HepG2 (cell line): ENCODE results near the gene KIF5B. TPM values are rescaled to one million over a fixed set of nuclear protein-coding genes. Genes with fewer than 3 reads are reported as not detected.

Experiments used
- ATAC-seq: fragments of 200-7000 bp; cut with Tn5 transposase; 3 replicates; pipeline ENCODE4 v1.9.1; 2020; ENCODE audit warnings: mild to moderate bottlenecking, moderate library complexity
- BruUV-seq: library from RNA; stranded (reverse); fragments of 400-500 nt; replicated peaks from 2 replicates; lab custom pipeline; 2021; lab: Mats Ljungman, UMichigan
- CTCF ChIA-PET: fragments of 300-600 bp; formaldehyde crosslinking; extraction: SDS; loops from one replicate; lab custom pipeline; 2021; ENCODE audit warnings: low total read pairs, inconsistent platforms, low intra/inter-chr PET ratio; lab: Yijun Ruan, JAX
- POLR2A ChIA-PET: fragments of 350-600 bp; sonication (Branson Sonifier 250); formaldehyde crosslinking; loops from one replicate; lab custom pipeline; 2020; ENCODE audit warnings: antibody characterized with exemption, inconsistent platforms; lab: Yijun Ruan, JAX
- DNase-seq: peaks from one replicate; pipeline ENCODE4 v3.0.0-alpha.2; 2015; ENCODE audit warnings: low spot score
- FAIRE-seq: peaks from 3 replicates; lab custom pipeline; 2011; peaks lifted over from hg19 to GRCh38; lab: Jason Lieb, UNC
- H2AFZ ChIP-seq: one replicate; pipeline ENCODE4 v1.6.1; 2011; ENCODE audit warnings: low read length, inconsistent platforms
- H3K27ac ChIP-seq: fragments of 300-600 bp; 3 replicates; pipeline ENCODE4 v1.8.0; 2011; ENCODE audit warnings: mixed run types, mild to moderate bottlenecking, mixed read lengths, low read length, inconsistent platforms; ENCODE audit not compliant: insufficient read depth; ENCODE audit errors: extremely low read length
- H3K27me3 ChIP-seq, 2 experiments: fragments of 200-600 bp in 1 of 2; 2 replicates in 1 of 2; 3 replicates in 1 of 2; pipeline versions ENCODE4 v1.6.0 to v1.8.0; 2011; ENCODE audit warnings: low read length in 2 of 2, mild to moderate bottlenecking in 2 of 2, moderate library complexity in 2 of 2, inconsistent platforms in 1 of 2; ENCODE audit not compliant: insufficient read depth in 2 of 2, control insufficient read depth in 1 of 2
- H3K36me3 ChIP-seq, 2 experiments: fragments of 200-600 bp in 1 of 2; replicated peaks in 1 of 2; 2 replicates in 1 of 2; 3 replicates in 1 of 2; pipeline versions ENCODE4 v1.5.1 to v1.8.0; 2011; ENCODE audit warnings: low read length in 2 of 2, inconsistent platforms in 1 of 2; ENCODE audit not compliant: insufficient read depth in 2 of 2, control insufficient read depth in 1 of 2
- H3K4me1 ChIP-seq: 2 replicates; pipeline ENCODE4 v1.5.1; 2012; ENCODE audit warnings: low read length, inconsistent platforms; ENCODE audit not compliant: insufficient read depth
- H3K4me2 ChIP-seq: 2 replicates; pipeline ENCODE4 v1.6.0; 2011; ENCODE audit warnings: low read depth, low read length, inconsistent platforms
- H3K4me3 ChIP-seq, 3 experiments: fragments of 200-600 bp in 1 of 3; sonication (generic), shearing (Covaris generic) in 1 of 3; replicated peaks in 1 of 3; 2 replicates each; pipeline ENCODE4 v1.5.1; 2011 to 2016; ENCODE audit warnings: low read length in 3 of 3, inconsistent platforms in 2 of 3, low read depth in 2 of 3, mild to moderate bottlenecking in 2 of 3, control low read depth in 1 of 3, mixed read lengths in 1 of 3; ENCODE audit not compliant: insufficient read depth in 1 of 3
- H3K79me2 ChIP-seq: one replicate; pipeline ENCODE4 v1.6.1; 2011; ENCODE audit warnings: low read length, inconsistent platforms; ENCODE audit not compliant: insufficient read depth
- H3K9ac ChIP-seq: 2 replicates; pipeline ENCODE4 v1.6.0; 2011; ENCODE audit warnings: mild to moderate bottlenecking, low read depth, low read length, inconsistent platforms; ENCODE audit not compliant: insufficient read depth
- H3K9me3 ChIP-seq: 2 replicates; pipeline ENCODE4 v1.5.1; 2012; ENCODE audit warnings: mild to moderate bottlenecking, low read length
- H4K20me1 ChIP-seq: 2 replicates; pipeline ENCODE4 v1.6.0; 2011; ENCODE audit warnings: inconsistent platforms, mild to moderate bottlenecking, low read length, moderate library complexity; ENCODE audit not compliant: insufficient read depth
- BRCA1 ChIP-seq: sonication (generic); formaldehyde crosslinking; IDR thresholded peaks from 2 replicates; pipeline ENCODE4 v1.4.0; 2020; ENCODE audit warnings: missing genetic modification reagents
- CEBPG ChIP-seq: IDR thresholded peaks from 2 replicates; pipeline ENCODE4 v1.6.1; 2016
- FOXK2 ChIP-seq: fragments of 450-650 bp; IDR thresholded peaks from 2 replicates; pipeline ENCODE4 v1.6.1; 2016
- RAD51 ChIP-seq: fragments of 450-650 bp; IDR thresholded peaks from 2 replicates; pipeline ENCODE4 v1.6.1; 2016; ENCODE audit warnings: borderline replicate concordance
- SP5 ChIP-seq: IDR thresholded peaks from 2 replicates; pipeline ENCODE4 v1.6.1; 2016; ENCODE audit warnings: low read depth, borderline replicate concordance
- TBP ChIP-seq: sonication (generic); formaldehyde crosslinking; IDR thresholded peaks from 2 replicates; pipeline ENCODE4 v1.5.0; 2020; ENCODE audit warnings: missing genetic modification reagents
- TMF1 ChIP-seq: sonication (generic); formaldehyde crosslinking; IDR thresholded peaks from 2 replicates; pipeline ENCODE4 v1.8.1; 2022; ENCODE audit warnings: low read depth, missing genetic modification reagents
- XBP1 ChIP-seq: sonication (generic); formaldehyde crosslinking; IDR thresholded peaks from 2 replicates; pipeline ENCODE4 v1.5.0; 2020; ENCODE audit warnings: missing genetic modification reagents
- ZNF446 ChIP-seq: sonication (generic); formaldehyde crosslinking; IDR thresholded peaks from 2 replicates; pipeline ENCODE4 v1.5.0; 2020; ENCODE audit warnings: mild to moderate bottlenecking, missing genetic modification reagents
- WGBS: methylation state at CpG from one replicate; pipeline ENCODE4 v1.1.6; 2017; ENCODE audit warnings: low lambda C conversion rate; 5-methylcytosine and 5-hydroxymethylcytosine counted together
- in situ Hi-C: cut with HindIII; loops from 2 replicates; pipeline ENCODE4 v1.10.0; 2017; ENCODE audit warnings: low pct_unique_long_range_greater_than_20kb; ENCODE audit not compliant: extremely low pct_ligation_motif_present
- intact Hi-C: fragments of 100-400 bp; cut with micrococcal nuclease; formaldehyde crosslinking; loops from one replicate; pipeline ENCODE4 v1.10.0; 2022; ENCODE audit not compliant: unreplicated experiment
- polyA plus RNA-seq, 8 experiments: library from polyadenylated mRNA; depleted of rRNA in 3 of 8; stranded (reverse) in 7 of 8; unstranded in 1 of 8; fragments of >200 nt; fragmentation: Illumina TruSeq in 4 of 8; extraction: Trizol in 4 of 8; gene quantifications; 2 replicates each; pipeline versions ENCODE4 v1.2.1 to v1.2.3, GENCODE V29; 2011 to 2016; ENCODE audit warnings: low read depth in 4 of 8, missing spikeins in 1 of 8, mixed read lengths in 1 of 8; ENCODE audit not compliant: insufficient read depth in 1 of 8
- total RNA-seq, 5 experiments: library from RNA; depleted of rRNA; stranded (reverse); fragments of >200 nt; fragmentation: Illumina TruSeq; extraction: Trizol; gene quantifications; 2 replicates each; pipeline ENCODE4 v1.2.3, GENCODE V29; 2016; ENCODE audit warnings: low read depth in 1 of 5
- TF ChIP-seq, protein P1 (sequence below): sonication (generic); formaldehyde crosslinking; IDR thresholded peaks from 2 replicates; pipeline ENCODE4 v1.4.0; 2020; ENCODE audit warnings: missing genetic modification reagents, mild to moderate bottlenecking, borderline replicate concordance
- TF ChIP-seq, protein P2 (sequence below): sonication (generic); formaldehyde crosslinking; IDR thresholded peaks from 2 replicates; pipeline ENCODE4 v1.4.0; 2020; ENCODE audit warnings: missing genetic modification reagents
- TF ChIP-seq, protein P3 (sequence below): sonication (generic); formaldehyde crosslinking; IDR thresholded peaks from 2 replicates; pipeline ENCODE4 v1.4.0; 2020; ENCODE audit warnings: low read depth, mild to moderate bottlenecking, missing genetic modification reagents
- TF ChIP-seq, protein P4 (sequence below): sonication (generic); formaldehyde crosslinking; conservative IDR thresholded peaks from 2 replicates; pipeline ENCODE4 v1.8.1; 2023; ENCODE audit warnings: missing genetic modification reagents
- TF ChIP-seq, protein P5 (sequence below): sonication (generic); formaldehyde crosslinking; IDR thresholded peaks from 2 replicates; pipeline ENCODE4 v1.4.0; 2020; ENCODE audit warnings: mild to moderate bottlenecking, low read depth, missing genetic modification reagents
- TF ChIP-seq, protein P6 (sequence below): sonication (generic); formaldehyde crosslinking; IDR thresholded peaks from 2 replicates; pipeline ENCODE4 v1.8.0; 2022; ENCODE audit warnings: low read depth, missing genetic modification reagents

KIF5B gene
- total and polyA plus RNA-seq, 2 of the 13 experiments (the other 11 are each of a cell fraction or from before 2014, with no cell fraction given): 34.3 to 133 TPM

DNA sequence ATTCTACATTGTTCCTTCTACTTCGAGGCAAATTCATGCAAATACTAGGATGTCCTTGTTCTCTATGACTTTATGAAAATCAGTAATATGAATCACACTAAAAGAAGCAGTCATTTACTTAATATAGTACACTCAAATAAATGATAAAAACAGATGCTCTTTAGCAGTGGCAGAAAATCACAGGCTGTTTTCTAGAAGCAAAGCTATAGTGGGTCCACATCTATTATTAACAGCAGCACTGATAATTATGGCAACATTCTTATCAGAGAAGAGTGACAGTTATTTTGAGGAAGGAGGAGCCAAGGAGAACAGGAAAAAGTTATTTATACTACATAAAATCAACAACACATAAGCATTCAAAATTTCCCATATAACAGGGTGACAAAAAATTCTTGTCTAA lies 16.5 kb downstream of the KIF5B start:
- Histone ChIP-seq H3K4me2 (no peak overlapping the region), H3K27me3 (no peaks in the 10 kb centered on the region), H3K36me3 (peaks cover 12 to 75% of the 10 kb centered on the region in 2 experiments), H3K9ac (no peak overlapping the region), H3K27ac (no peak overlapping the region), H3K9me3 (no peaks in the 10 kb centered on the region), H2AFZ (no peak overlapping the region), H3K4me1 (peaks cover 32% of the 10 kb centered on the region), H4K20me1 (peaks cover 42% of the 10 kb centered on the region), H3K79me2 (peaks cover 74% of the 10 kb centered on the region), H3K4me3 (no peak overlapping the region)
- BruUV-seq: no TSS peak
- no peak for ATAC-seq
- no peak for FAIRE-seq
- no peak for DNase-seq
- 93% methylated on average over 1 of the region's 1 CpG for WGBS
- intact Hi-C loops (loop anchor here (2.0 kb wide), 1 partner anchor 15 kb away; no protein-coding TSS in a partner anchor), in situ Hi-C loops (no loop called here)
- POLR2A ChIA-PET: no interaction called here
- CTCF ChIA-PET: no interaction called here
- no peak for TF ChIP-seq TMF1 (CRISPR knock-in tag)
- no peak for TF ChIP-seq TBP (CRISPR knock-in tag)
- TF ChIP-seq CEBPG: no peak
- TF ChIP-seq, protein P1, sequence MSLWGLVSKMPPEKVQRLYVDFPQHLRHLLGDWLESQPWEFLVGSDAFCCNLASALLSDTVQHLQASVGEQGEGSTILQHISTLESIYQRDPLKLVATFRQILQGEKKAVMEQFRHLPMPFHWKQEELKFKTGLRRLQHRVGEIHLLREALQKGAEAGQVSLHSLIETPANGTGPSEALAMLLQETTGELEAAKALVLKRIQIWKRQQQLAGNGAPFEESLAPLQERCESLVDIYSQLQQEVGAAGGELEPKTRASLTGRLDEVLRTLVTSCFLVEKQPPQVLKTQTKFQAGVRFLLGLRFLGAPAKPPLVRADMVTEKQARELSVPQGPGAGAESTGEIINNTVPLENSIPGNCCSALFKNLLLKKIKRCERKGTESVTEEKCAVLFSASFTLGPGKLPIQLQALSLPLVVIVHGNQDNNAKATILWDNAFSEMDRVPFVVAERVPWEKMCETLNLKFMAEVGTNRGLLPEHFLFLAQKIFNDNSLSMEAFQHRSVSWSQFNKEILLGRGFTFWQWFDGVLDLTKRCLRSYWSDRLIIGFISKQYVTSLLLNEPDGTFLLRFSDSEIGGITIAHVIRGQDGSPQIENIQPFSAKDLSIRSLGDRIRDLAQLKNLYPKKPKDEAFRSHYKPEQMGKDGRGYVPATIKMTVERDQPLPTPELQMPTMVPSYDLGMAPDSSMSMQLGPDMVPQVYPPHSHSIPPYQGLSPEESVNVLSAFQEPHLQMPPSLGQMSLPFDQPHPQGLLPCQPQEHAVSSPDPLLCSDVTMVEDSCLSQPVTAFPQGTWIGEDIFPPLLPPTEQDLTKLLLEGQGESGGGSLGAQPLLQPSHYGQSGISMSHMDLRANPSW (CRISPR knock-in tag): no peak
- TF ChIP-seq, protein P2, sequence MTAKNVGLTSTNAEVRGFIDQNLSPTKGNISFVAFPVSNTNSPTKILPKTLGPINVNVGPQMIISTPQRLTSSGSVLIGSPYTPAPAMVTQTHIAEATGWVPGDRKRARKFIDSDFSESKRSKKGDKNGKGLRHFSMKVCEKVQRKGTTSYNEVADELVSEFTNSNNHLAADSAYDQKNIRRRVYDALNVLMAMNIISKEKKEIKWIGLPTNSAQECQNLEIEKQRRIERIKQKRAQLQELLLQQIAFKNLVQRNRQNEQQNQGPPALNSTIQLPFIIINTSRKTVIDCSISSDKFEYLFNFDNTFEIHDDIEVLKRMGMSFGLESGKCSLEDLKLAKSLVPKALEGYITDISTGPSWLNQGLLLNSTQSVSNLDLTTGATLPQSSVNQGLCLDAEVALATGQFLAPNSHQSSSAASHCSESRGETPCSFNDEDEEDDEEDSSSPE (CRISPR knock-in tag): no peak
- TF ChIP-seq BRCA1 (CRISPR knock-in tag): no peak
- no peak for TF ChIP-seq ZNF446 (CRISPR knock-in tag)
- no peak for TF ChIP-seq FOXK2
- TF ChIP-seq, protein P3, sequence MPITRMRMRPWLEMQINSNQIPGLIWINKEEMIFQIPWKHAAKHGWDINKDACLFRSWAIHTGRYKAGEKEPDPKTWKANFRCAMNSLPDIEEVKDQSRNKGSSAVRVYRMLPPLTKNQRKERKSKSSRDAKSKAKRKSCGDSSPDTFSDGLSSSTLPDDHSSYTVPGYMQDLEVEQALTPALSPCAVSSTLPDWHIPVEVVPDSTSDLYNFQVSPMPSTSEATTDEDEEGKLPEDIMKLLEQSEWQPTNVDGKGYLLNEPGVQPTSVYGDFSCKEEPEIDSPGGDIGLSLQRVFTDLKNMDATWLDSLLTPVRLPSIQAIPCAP: no peak
- TF ChIP-seq, protein P4, sequence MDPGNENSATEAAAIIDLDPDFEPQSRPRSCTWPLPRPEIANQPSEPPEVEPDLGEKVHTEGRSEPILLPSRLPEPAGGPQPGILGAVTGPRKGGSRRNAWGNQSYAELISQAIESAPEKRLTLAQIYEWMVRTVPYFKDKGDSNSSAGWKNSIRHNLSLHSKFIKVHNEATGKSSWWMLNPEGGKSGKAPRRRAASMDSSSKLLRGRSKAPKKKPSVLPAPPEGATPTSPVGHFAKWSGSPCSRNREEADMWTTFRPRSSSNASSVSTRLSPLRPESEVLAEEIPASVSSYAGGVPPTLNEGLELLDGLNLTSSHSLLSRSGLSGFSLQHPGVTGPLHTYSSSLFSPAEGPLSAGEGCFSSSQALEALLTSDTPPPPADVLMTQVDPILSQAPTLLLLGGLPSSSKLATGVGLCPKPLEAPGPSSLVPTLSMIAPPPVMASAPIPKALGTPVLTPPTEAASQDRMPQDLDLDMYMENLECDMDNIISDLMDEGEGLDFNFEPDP (CRISPR knock-in tag): no peak
- TF ChIP-seq RAD51: no peak
- TF ChIP-seq, protein P5, sequence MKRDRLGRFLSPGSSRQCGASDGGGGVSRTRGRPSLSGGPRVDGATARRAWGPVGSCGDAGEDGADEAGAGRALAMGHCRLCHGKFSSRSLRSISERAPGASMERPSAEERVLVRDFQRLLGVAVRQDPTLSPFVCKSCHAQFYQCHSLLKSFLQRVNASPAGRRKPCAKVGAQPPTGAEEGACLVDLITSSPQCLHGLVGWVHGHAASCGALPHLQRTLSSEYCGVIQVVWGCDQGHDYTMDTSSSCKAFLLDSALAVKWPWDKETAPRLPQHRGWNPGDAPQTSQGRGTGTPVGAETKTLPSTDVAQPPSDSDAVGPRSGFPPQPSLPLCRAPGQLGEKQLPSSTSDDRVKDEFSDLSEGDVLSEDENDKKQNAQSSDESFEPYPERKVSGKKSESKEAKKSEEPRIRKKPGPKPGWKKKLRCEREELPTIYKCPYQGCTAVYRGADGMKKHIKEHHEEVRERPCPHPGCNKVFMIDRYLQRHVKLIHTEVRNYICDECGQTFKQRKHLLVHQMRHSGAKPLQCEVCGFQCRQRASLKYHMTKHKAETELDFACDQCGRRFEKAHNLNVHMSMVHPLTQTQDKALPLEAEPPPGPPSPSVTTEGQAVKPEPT (CRISPR knock-in tag): no peak
- no peak for TF ChIP-seq SP5
- no peak for TF ChIP-seq XBP1 (CRISPR knock-in tag)
- TF ChIP-seq, protein P6, sequence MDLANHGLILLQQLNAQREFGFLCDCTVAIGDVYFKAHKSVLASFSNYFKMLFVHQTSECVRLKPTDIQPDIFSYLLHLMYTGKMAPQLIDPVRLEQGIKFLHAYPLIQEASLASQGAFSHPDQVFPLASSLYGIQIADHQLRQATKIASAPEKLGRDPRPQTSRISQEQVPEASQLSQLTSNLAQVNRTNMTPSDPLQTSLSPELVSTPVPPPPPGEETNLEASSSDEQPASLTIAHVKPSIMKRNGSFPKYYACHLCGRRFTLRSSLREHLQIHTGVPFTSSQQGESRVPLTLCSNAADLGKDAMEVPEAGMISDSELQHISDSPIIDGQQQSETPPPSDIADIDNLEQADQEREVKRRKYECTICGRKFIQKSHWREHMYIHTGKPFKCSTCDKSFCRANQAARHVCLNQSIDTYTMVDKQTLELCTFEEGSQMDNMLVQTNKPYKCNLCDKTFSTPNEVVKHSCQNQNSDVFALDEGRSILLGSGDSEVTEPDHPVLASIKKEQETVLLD (CRISPR knock-in tag): no peak
